ENCODE measurements around the gene CCDC192. TPM values are rescaled to one million over a fixed set of nuclear protein-coding genes. Genes with fewer than 3 reads are reported as not detected.
A peak's percentile ranks its signal among the peaks of the same experiment; 100 is the strongest.
"Not testable (repeated sequence)": the region's sequence is repeated elsewhere in the genome, so short reads cannot be mapped to it uniquely, and the experiment has no call there.

Gene CCDC192
- total RNA-seq, 2 experiments from 2014 or later: not detected

GRCh38 chr5:127769386-127769785, 66.2 kb downstream of the CCDC192 start:
- Mint-ChIP-seq H3K9me3 (no peaks in the 10 kb centered on the region), H3K36me3 (no peaks in the 10 kb centered on the region), H3K4me3 (no peak overlapping the region), H3K4me1 (no peaks in the 10 kb centered on the region), H3K27me3 (peaks cover 5% of the 10 kb centered on the region), H3K27ac (no peak overlapping the region)
- no peak for DNase-seq

GRCh38 chr5:127770272-127770671, 67.1 kb downstream of the CCDC192 start:
- no peaks in the 10 kb centered on the region for H3K9me3 Mint-ChIP-seq
- H3K4me3 Mint-ChIP-seq: no peak overlapping the region
- peaks cover 5% of the 10 kb centered on the region for H3K27me3 Mint-ChIP-seq
- no peak for DNase-seq
- H3K4me1 Mint-ChIP-seq: no peaks in the 10 kb centered on the region
- no peak overlapping the region for H3K27ac Mint-ChIP-seq
- H3K36me3 Mint-ChIP-seq: no peaks in the 10 kb centered on the region

GRCh38 chr5:127772531-127772930, 69.3 kb downstream of the CCDC192 start:
- H3K4me1 Mint-ChIP-seq: no peaks in the 10 kb centered on the region
- no peaks in the 10 kb centered on the region for H3K36me3 Mint-ChIP-seq
- H3K9me3 Mint-ChIP-seq: peaks cover 7% of the 10 kb centered on the region
- H3K27ac Mint-ChIP-seq: no peak overlapping the region
- H3K4me3 Mint-ChIP-seq: no peak overlapping the region
- DNase-seq: no peak
- H3K27me3 Mint-ChIP-seq: peaks cover 5% of the 10 kb centered on the region

GRCh38 chr5:127774221-127774620, 71.0 kb downstream of the CCDC192 start:
- H3K27ac Mint-ChIP-seq: no peak overlapping the region
- peaks cover 12% of the 10 kb centered on the region for H3K9me3 Mint-ChIP-seq
- no peaks in the 10 kb centered on the region for H3K4me1 Mint-ChIP-seq
- no peak overlapping the region for H3K4me3 Mint-ChIP-seq
- DNase-seq: no peak
- peaks cover 5% of the 10 kb centered on the region for H3K27me3 Mint-ChIP-seq
- H3K36me3 Mint-ChIP-seq: no peaks in the 10 kb centered on the region

GRCh38 chr5:127776477-127776876, 73.3 kb downstream of the CCDC192 start:
- no peak for DNase-seq
- no peaks in the 10 kb centered on the region for H3K27me3 Mint-ChIP-seq
- no peak overlapping the region for H3K4me3 Mint-ChIP-seq
- H3K36me3 Mint-ChIP-seq: no peaks in the 10 kb centered on the region
- no peaks in the 10 kb centered on the region for H3K4me1 Mint-ChIP-seq
- H3K27ac Mint-ChIP-seq: no peak overlapping the region
- peaks cover 16% of the 10 kb centered on the region for H3K9me3 Mint-ChIP-seq

- Mint-ChIP-seq H3K27ac (no peak overlapping the region), H3K4me1 (no peaks in the 10 kb centered on the region), H3K4me3 (no peak overlapping the region), H3K36me3 (no peaks in the 10 kb centered on the region), H3K9me3 (peaks cover 16% of the 10 kb centered on the region), H3K27me3 (no peaks in the 10 kb centered on the region)
- no peak for DNase-seq
These were observed 74.8 kb downstream of the CCDC192 start for GRCh38 chr5:127777957-127778356.

GRCh38 chr5:127782450-127782849, 79.3 kb downstream of the CCDC192 start:
- H3K9me3 Mint-ChIP-seq, H3K36me3 Mint-ChIP-seq, H3K4me3 Mint-ChIP-seq, H3K27ac Mint-ChIP-seq, H3K4me1 Mint-ChIP-seq, DNase-seq, H3K27me3 Mint-ChIP-seq: not testable (repeated sequence)

GRCh38 chr5:127785098-127785927, 82.1 kb downstream of the CCDC192 start:
- H3K27me3 Mint-ChIP-seq: no peaks in the 10 kb centered on the region
- no peak overlapping the region for H3K4me3 Mint-ChIP-seq
- H3K27ac Mint-ChIP-seq: peak overlapping the region; percentile 38
- H3K36me3 Mint-ChIP-seq: no peaks in the 10 kb centered on the region
- DNase-seq: no peak
- no peaks in the 10 kb centered on the region for H3K4me1 Mint-ChIP-seq
- peaks cover 4% of the 10 kb centered on the region for H3K9me3 Mint-ChIP-seq

GRCh38 chr5:127791439-127791838, 88.2 kb downstream of the CCDC192 start:
- H3K36me3 Mint-ChIP-seq: no peaks in the 10 kb centered on the region

GRCh38 chr5:127791908-127792307, 88.7 kb downstream of the CCDC192 start:
- H3K4me3 Mint-ChIP-seq, H3K36me3 Mint-ChIP-seq, H3K27ac Mint-ChIP-seq, DNase-seq, H3K4me1 Mint-ChIP-seq, H3K9me3 Mint-ChIP-seq, H3K27me3 Mint-ChIP-seq: not testable (repeated sequence)

More at GRCh38 chr5:127791439-127791838, 88.2 kb downstream of the CCDC192 start:
- Mint-ChIP-seq H3K4me1 (no peaks in the 10 kb centered on the region), H3K27ac (no peak overlapping the region), H3K4me3 (no peak overlapping the region), H3K9me3 (peaks cover 10% of the 10 kb centered on the region), H3K27me3 (no peaks in the 10 kb centered on the region)
- DNase-seq: no peak

GRCh38 chr5:127793052-127793451, 89.9 kb downstream of the CCDC192 start:
- no peaks in the 10 kb centered on the region for H3K4me1 Mint-ChIP-seq
- H3K9me3 Mint-ChIP-seq: peaks cover 10% of the 10 kb centered on the region

GRCh38 chr5:127793879-127794278, 90.7 kb downstream of the CCDC192 start:
- H3K4me1 Mint-ChIP-seq: no peaks in the 10 kb centered on the region
- no peaks in the 10 kb centered on the region for H3K36me3 Mint-ChIP-seq
- no peak for DNase-seq
- H3K9me3 Mint-ChIP-seq: peaks cover 10% of the 10 kb centered on the region
- no peak overlapping the region for H3K27ac Mint-ChIP-seq
- H3K27me3 Mint-ChIP-seq: no peaks in the 10 kb centered on the region
- no peak overlapping the region for H3K4me3 Mint-ChIP-seq

More at GRCh38 chr5:127793052-127793451, 89.9 kb downstream of the CCDC192 start:
- Mint-ChIP-seq H3K36me3 (no peaks in the 10 kb centered on the region), H3K27ac (no peak overlapping the region), H3K27me3 (no peaks in the 10 kb centered on the region), H3K4me3 (no peak overlapping the region)
- DNase-seq: no peak

GRCh38 chr5:127796211-127796610, 93.0 kb downstream of the CCDC192 start:
- Mint-ChIP-seq H3K4me1 (no peaks in the 10 kb centered on the region), H3K9me3 (peaks cover 8% of the 10 kb centered on the region), H3K27ac (no peak overlapping the region), H3K36me3 (no peaks in the 10 kb centered on the region), H3K27me3 (no peaks in the 10 kb centered on the region), H3K4me3 (no peak overlapping the region)
- no peak for DNase-seq

GRCh38 chr5:127799293-127799905, 96.2 kb downstream of the CCDC192 start:
- H3K27me3 Mint-ChIP-seq: no peaks in the 10 kb centered on the region
- DNase-seq: no peak
- no peaks in the 10 kb centered on the region for H3K9me3 Mint-ChIP-seq
- H3K36me3 Mint-ChIP-seq: no peaks in the 10 kb centered on the region
- H3K4me3 Mint-ChIP-seq: no peak overlapping the region
- no peaks in the 10 kb centered on the region for H3K4me1 Mint-ChIP-seq
- H3K27ac Mint-ChIP-seq: no peak overlapping the region

- DNase-seq: no peak
- H3K27ac Mint-ChIP-seq: no peak overlapping the region
- H3K36me3 Mint-ChIP-seq: no peaks in the 10 kb centered on the region
- no peaks in the 10 kb centered on the region for H3K9me3 Mint-ChIP-seq
- H3K4me1 Mint-ChIP-seq: no peaks in the 10 kb centered on the region
- H3K27me3 Mint-ChIP-seq: peaks cover 4% of the 10 kb centered on the region
- no peak overlapping the region for H3K4me3 Mint-ChIP-seq
These were observed 98.7 kb downstream of the CCDC192 start for GRCh38 chr5:127801751-127802476.

Data from activated naive CD8-positive, alpha-beta T cell treated with anti-CD3 and anti-CD28 coated beads for 36 hours (primary cell).